ENCODE data around the gene MTHFD2.

Gene MTHFD2

GRCh38 chr2:74267068-74267467 is 68.7 kb downstream of the MTHFD2 start:
- H3K9ac ChIP-seq (ENCODE audit: low read depth, low read length): no peak overlapping the region
- H3K27ac ChIP-seq (ENCODE audit: low read length): no peak overlapping the region
- DNase-seq (peak; percentile 68), ATAC-seq (ENCODE audit: insufficient read depth, low read depth) (peak; percentile 96)
- no peaks in the 10 kb centered on the region for H3K79me2 ChIP-seq (ENCODE audit: insufficient read depth, low read length)
- no peaks in the 10 kb centered on the region for H4K20me1 ChIP-seq (ENCODE audit: insufficient read depth, low read length)
- no peak for TF ChIP-seq EZH2 (IDR thresholded peaks at IDR 0.05; ENCODE audit: borderline replicate concordance, low read depth, low read length, severe bottlenecking)
- TF ChIP-seq CTCF (IDR thresholded peaks at IDR 0.05; ENCODE audit: borderline replicate concordance, extremely low read depth, low read length, poor library complexity, severe bottlenecking): peak; percentile 66
- H2AFZ ChIP-seq (ENCODE audit: low read depth, low read length): peak overlapping the region; percentile 15; the same call in 1 of the 2 replicates
- no peak overlapping the region for H3K4me2 ChIP-seq (ENCODE audit: insufficient read depth, low read length)
- no peaks in the 10 kb centered on the region for H3K27me3 ChIP-seq (ENCODE audit: insufficient read depth, low read length, poor library complexity)
- H3K4me3 ChIP-seq (ENCODE audit: low read depth in 1 of 2, low read length in 2 of 2): no peak overlapping the region
- no peaks in the 10 kb centered on the region for H3K9me3 ChIP-seq (ENCODE audit: insufficient read depth, low read length, severe bottlenecking)
- H3K36me3 ChIP-seq (ENCODE audit: insufficient read depth, low read length): no peaks in the 10 kb centered on the region
- H3K4me1 ChIP-seq (ENCODE audit: insufficient read depth, low read length): peaks cover 8% of the 10 kb centered on the region; the same call in 1 of the 2 replicates
